ENCODE measurements around the gene ADD1.

- TF ChIP-seq CTCF (IDR thresholded peaks at IDR 0.05; ENCODE audit: low read depth, low read length, missing input control) (no peak), REST (IDR thresholded peaks at IDR 0.05) (no peak), YY1 (IDR thresholded peaks at IDR 0.05) (no peak), ATF3 (IDR thresholded peaks at IDR 0.05) (no peak), RAD21 (IDR thresholded peaks at IDR 0.05) (no peak), EGR1 (IDR thresholded peaks at IDR 0.05; ENCODE audit: low read depth in 2 of 2) (no peak), GABPA (IDR thresholded peaks at IDR 0.05 in 1 of 2, conservative IDR thresholded peaks at IDR 0.05 in 1 of 2) (no peak), JUND (IDR thresholded peaks at IDR 0.05) (no peak)
These were observed 99.1 kb downstream of the ADD1 start for GRCh38 chr4:2942532-2943363.
